ENCODE results near the gene BMAL1.
"Not testable (repeated sequence)": the region's sequence is repeated elsewhere in the genome, so short reads cannot be mapped to it uniquely, and the experiment has no call there.

BMAL1 gene

GRCh38 chr11:13388741-13389140, 111.2 kb downstream of the BMAL1 start:
- DNase-seq = no peak

- DNase-seq = no peak
These were observed 113.6 kb downstream of the BMAL1 start for GRCh38 chr11:13391217-13391616.

GRCh38 chr11:13398335-13398734, 120.7 kb downstream of the BMAL1 start:
- DNase-seq = not testable (repeated sequence)

GRCh38 chr11:13405220-13405619, 127.6 kb downstream of the BMAL1 start:
- DNase-seq = no peak

- DNase-seq = no peak
These were observed 137.6 kb downstream of the BMAL1 start for GRCh38 chr11:13415201-13415600.

- DNase-seq = no peak
These were observed 144.0 kb downstream of the BMAL1 start for GRCh38 chr11:13421561-13421960.

- no peak for DNase-seq
These were observed 145.8 kb downstream of the BMAL1 start for GRCh38 chr11:13423372-13423771.

GRCh38 chr11:13427440-13427839, 149.8 kb downstream of the BMAL1 start:
- DNase-seq = no peak

GRCh38 chr11:13429288-13429687, 151.7 kb downstream of the BMAL1 start:
- DNase-seq = no peak

GRCh38 chr11:13429836-13430235, 152.2 kb downstream of the BMAL1 start:
- no peak for DNase-seq

- no peak for DNase-seq
These were observed 155.8 kb downstream of the BMAL1 start for GRCh38 chr11:13433437-13433836.

- no peak for DNase-seq
These were observed 156.9 kb downstream of the BMAL1 start for GRCh38 chr11:13434247-13435205.

- DNase-seq = not testable (repeated sequence)
These were observed 159.2 kb downstream of the BMAL1 start for GRCh38 chr11:13436836-13437235.
